Loucy (cell line): ENCODE measurements around the gene DNAJA3.

Experiments
- H2AFZ ChIP-seq: fragments of 200-600 bp; sonication (generic); 2 replicates; pipeline ENCODE4 v1.6.0; 2016; ENCODE audit warnings: antibody characterized with exemption, mild to moderate bottlenecking, low read length, moderate library complexity
- H3F3A ChIP-seq: fragments of 200-600 bp; 2 replicates; pipeline ENCODE4 v1.6.0; 2016; ENCODE audit warnings: antibody characterized with exemption, low read depth, mild to moderate bottlenecking
- H3K27me3 ChIP-seq: fragments of 200-600 bp; sonication (generic); 2 replicates; pipeline ENCODE4 v1.6.1; 2014; ENCODE audit warnings: low read length, mild to moderate bottlenecking; ENCODE audit not compliant: insufficient read depth, poor library complexity, severe bottlenecking
- H3K36me3 ChIP-seq: fragments of 200-600 bp; sonication (generic); 2 replicates; pipeline ENCODE4 v1.6.1; 2016; ENCODE audit warnings: low read length; ENCODE audit not compliant: insufficient read depth
- H3K4me1 ChIP-seq: fragments of 200-600 bp; sonication (generic); 2 replicates; pipeline ENCODE4 v1.5.1; 2014; ENCODE audit warnings: low read length, mild to moderate bottlenecking; ENCODE audit not compliant: insufficient read depth, poor library complexity, severe bottlenecking
- H3K4me2 ChIP-seq: fragments of 200-600 bp; sonication (generic); 2 replicates; pipeline ENCODE4 v1.6.0; 2014; ENCODE audit warnings: antibody characterized with exemption, low read length, low read depth, mild to moderate bottlenecking; ENCODE audit not compliant: poor library complexity, severe bottlenecking
- H3K4me3 ChIP-seq: fragments of 200-600 bp; sonication (generic); 2 replicates; pipeline ENCODE4 v1.5.1; 2014; ENCODE audit warnings: low read length, mild to moderate bottlenecking, mixed read lengths; ENCODE audit not compliant: poor library complexity, severe bottlenecking
- H3K79me2 ChIP-seq: fragments of 200-600 bp; sonication (generic); 2 replicates; pipeline ENCODE4 v1.6.1; 2014; ENCODE audit warnings: low read length; ENCODE audit not compliant: insufficient read depth
- H3K9ac ChIP-seq: fragments of 200-600 bp; sonication (generic); 2 replicates; pipeline ENCODE4 v1.6.0; 2014; ENCODE audit warnings: mild to moderate bottlenecking, low read depth, low read length, moderate library complexity; ENCODE audit not compliant: poor library complexity, severe bottlenecking
- H3K9me2 ChIP-seq: fragments of 200-600 bp; sonication (generic); replicated peaks from 2 replicates; pipeline ENCODE4 v1.6.1; 2016; ENCODE audit warnings: low read depth, low read length, mixed read lengths
- H3K9me3 ChIP-seq: fragments of 200-600 bp; sonication (generic); 2 replicates; pipeline ENCODE4 v1.6.1; 2014; ENCODE audit warnings: mild to moderate bottlenecking, antibody characterized with exemption, low read length, low read depth; ENCODE audit not compliant: insufficient read depth
- H4K20me1 ChIP-seq: fragments of 200-600 bp; sonication (generic); 2 replicates; pipeline ENCODE4 v1.6.0; 2014; ENCODE audit warnings: antibody characterized with exemption, low read length, mild to moderate bottlenecking; ENCODE audit not compliant: insufficient read depth, poor library complexity, severe bottlenecking
- EZH2phosphoT487 ChIP-seq: fragments of 200-600 bp; IDR thresholded peaks from 2 replicates; pipeline ENCODE4 v1.6.1; 2018; ENCODE audit warnings: antibody characterized with exemption, mild to moderate bottlenecking, moderate library complexity, borderline replicate concordance
- TF ChIP-seq, protein P1 (sequence below): fragments of 200-600 bp; sonication (generic); conservative IDR thresholded peaks from 2 replicates; pipeline ENCODE4 v1.5.1; 2014; ENCODE audit warnings: mild to moderate bottlenecking, antibody characterized with exemption, low read length

The DNAJA3 gene

DNA sequence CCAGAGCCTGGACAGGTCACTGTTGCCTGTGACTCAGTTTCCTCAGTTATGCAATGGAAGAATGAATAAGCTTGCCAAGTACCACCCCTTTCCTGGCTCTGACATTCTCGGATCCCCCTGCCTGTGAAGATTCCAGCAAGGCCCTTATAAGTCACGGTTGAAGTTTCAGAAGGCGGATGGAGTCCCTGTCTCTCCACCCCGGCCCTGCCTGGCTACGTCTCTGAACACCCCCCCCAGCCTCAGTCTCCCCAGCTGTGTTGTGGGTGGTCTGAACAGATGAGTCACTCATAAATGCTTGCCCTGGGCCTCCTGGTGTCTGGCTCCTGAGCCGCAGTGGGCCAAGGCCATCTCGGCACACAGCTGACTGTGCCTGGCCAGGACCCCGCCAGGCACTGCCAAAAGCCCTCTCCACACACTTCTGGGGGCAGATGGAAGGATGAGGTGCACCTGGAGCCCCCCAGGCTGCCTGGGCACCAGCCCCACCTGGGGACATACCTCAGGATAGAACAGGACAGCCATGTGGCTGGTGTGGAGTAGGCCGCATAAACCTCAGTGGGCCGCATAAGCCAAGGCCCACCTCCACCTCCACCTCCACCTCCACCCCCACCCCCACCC lies 38.6 kb upstream of the DNAJA3 start:
- no peak for TF ChIP-seq EZH2phosphoT487
- TF ChIP-seq, protein P1, sequence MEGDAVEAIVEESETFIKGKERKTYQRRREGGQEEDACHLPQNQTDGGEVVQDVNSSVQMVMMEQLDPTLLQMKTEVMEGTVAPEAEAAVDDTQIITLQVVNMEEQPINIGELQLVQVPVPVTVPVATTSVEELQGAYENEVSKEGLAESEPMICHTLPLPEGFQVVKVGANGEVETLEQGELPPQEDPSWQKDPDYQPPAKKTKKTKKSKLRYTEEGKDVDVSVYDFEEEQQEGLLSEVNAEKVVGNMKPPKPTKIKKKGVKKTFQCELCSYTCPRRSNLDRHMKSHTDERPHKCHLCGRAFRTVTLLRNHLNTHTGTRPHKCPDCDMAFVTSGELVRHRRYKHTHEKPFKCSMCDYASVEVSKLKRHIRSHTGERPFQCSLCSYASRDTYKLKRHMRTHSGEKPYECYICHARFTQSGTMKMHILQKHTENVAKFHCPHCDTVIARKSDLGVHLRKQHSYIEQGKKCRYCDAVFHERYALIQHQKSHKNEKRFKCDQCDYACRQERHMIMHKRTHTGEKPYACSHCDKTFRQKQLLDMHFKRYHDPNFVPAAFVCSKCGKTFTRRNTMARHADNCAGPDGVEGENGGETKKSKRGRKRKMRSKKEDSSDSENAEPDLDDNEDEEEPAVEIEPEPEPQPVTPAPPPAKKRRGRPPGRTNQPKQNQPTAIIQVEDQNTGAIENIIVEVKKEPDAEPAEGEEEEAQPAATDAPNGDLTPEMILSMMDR = no peak
- Histone ChIP-seq H3K27me3 (no peaks in the 10 kb centered on the region), H3K79me2 (no peaks in the 10 kb centered on the region), H3K4me1 (no peaks in the 10 kb centered on the region), H3K4me3 (no peak overlapping the region), H3K9me2 (no peaks in the 10 kb centered on the region), H3K4me2 (no peak overlapping the region), H2AFZ (no peak overlapping the region), H4K20me1 (no peaks in the 10 kb centered on the region), H3K9me3 (no peaks in the 10 kb centered on the region), H3K9ac (no peak overlapping the region), H3F3A (no peaks in the 10 kb centered on the region), H3K36me3 (no peaks in the 10 kb centered on the region)

DNA sequence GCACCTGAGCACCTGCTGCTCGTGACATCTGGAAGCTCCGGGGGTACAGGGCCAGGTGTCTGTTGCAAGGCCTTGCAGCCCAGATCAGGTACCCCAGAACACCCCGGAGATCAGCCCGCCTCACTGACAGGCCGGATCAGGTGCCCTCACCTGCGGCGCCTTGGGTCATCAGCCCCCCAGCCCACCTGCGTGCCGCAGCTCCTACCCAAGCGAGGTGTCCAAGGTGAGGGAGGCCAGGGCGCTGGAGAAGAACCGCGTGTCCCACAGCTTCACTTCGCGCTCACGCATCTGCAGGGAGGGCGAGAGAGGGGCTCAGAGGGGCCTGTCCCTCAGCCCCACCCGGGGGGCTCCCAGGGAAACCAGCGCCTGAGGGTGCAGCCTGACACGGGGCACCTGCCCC lies 37.9 kb upstream of the DNAJA3 start:
- H3K9ac ChIP-seq = no peak overlapping the region
- no peak overlapping the region for H3K4me3 ChIP-seq
- no peaks in the 10 kb centered on the region for H4K20me1 ChIP-seq
- no peaks in the 10 kb centered on the region for H3K9me2 ChIP-seq
- TF ChIP-seq, protein P1 = no peak
- TF ChIP-seq EZH2phosphoT487 = no peak
- no peaks in the 10 kb centered on the region for H3K27me3 ChIP-seq
- no peaks in the 10 kb centered on the region for H3F3A ChIP-seq
- H3K79me2 ChIP-seq = no peaks in the 10 kb centered on the region
- no peaks in the 10 kb centered on the region for H3K4me1 ChIP-seq
- H2AFZ ChIP-seq = no peak overlapping the region
- no peaks in the 10 kb centered on the region for H3K36me3 ChIP-seq
- H3K9me3 ChIP-seq = no peaks in the 10 kb centered on the region
- H3K4me2 ChIP-seq = no peak overlapping the region

GRCh38 chr16:4388271-4389021 lies 37.2 kb upstream of the DNAJA3 start:
- H3K27me3 ChIP-seq = no peaks in the 10 kb centered on the region
- no peak overlapping the region for H3K4me3 ChIP-seq
- H3K4me1 ChIP-seq = no peaks in the 10 kb centered on the region
- TF ChIP-seq, protein P1 = no peak
- TF ChIP-seq EZH2phosphoT487 = no peak
- H4K20me1 ChIP-seq = no peaks in the 10 kb centered on the region
- no peaks in the 10 kb centered on the region for H3K9me2 ChIP-seq
- H2AFZ ChIP-seq = no peak overlapping the region
- no peaks in the 10 kb centered on the region for H3K36me3 ChIP-seq
- H3K9me3 ChIP-seq = no peaks in the 10 kb centered on the region
- H3F3A ChIP-seq = no peaks in the 10 kb centered on the region
- no peak overlapping the region for H3K4me2 ChIP-seq
- H3K9ac ChIP-seq = no peak overlapping the region
- H3K79me2 ChIP-seq = no peaks in the 10 kb centered on the region
